ENCODE results near the gene DNMBP. TPM values are rescaled to one million over a fixed set of nuclear protein-coding genes. Genes with fewer than 3 reads are reported as not detected.

Gene DNMBP
- total RNA-seq, 1 donor from 2014 or later = 5.0 TPM

GRCh38 chr10:99920901-99921300 is 88.8 kb downstream of the DNMBP start:
- TF ChIP-seq CTCF (IDR thresholded peaks at IDR 0.05; ENCODE audit: insufficient read depth, low read length, severe bottlenecking) = no peak
- Histone ChIP-seq H3K36me3 (ENCODE audit: control insufficient read depth, insufficient read depth, low read length) (peaks cover 1% of the 10 kb centered on the region), H3K4me3 (ENCODE audit: low read depth, low read length) (no peak overlapping the region), H3K27me3 (ENCODE audit: control insufficient read depth, insufficient read depth, low read length) (no peaks in the 10 kb centered on the region)
- peak; percentile 88 for DNase-seq (ENCODE audit: low read depth)
- no peak for FAIRE-seq

- Histone ChIP-seq H3K36me3 (ENCODE audit: control insufficient read depth, insufficient read depth, low read length) (peaks cover 2% of the 10 kb centered on the region), H3K4me3 (ENCODE audit: low read depth, low read length) (no peak overlapping the region), H3K27me3 (ENCODE audit: control insufficient read depth, insufficient read depth, low read length) (no peaks in the 10 kb centered on the region)
- no peak for TF ChIP-seq CTCF (IDR thresholded peaks at IDR 0.05; ENCODE audit: insufficient read depth, low read length, severe bottlenecking)
- FAIRE-seq (no peak), DNase-seq (ENCODE audit: low read depth) (no peak)
Measured at GRCh38 chr10:99920486-99920885, 89.3 kb downstream of the DNMBP start.

GRCh38 chr10:99917963-99918825 is 91.6 kb downstream of the DNMBP start:
- Histone ChIP-seq H3K36me3 (ENCODE audit: control insufficient read depth, insufficient read depth, low read length) (peaks cover 5% of the 10 kb centered on the region), H3K27me3 (ENCODE audit: control insufficient read depth, insufficient read depth, low read length) (no peaks in the 10 kb centered on the region), H3K4me3 (ENCODE audit: low read depth, low read length) (no peak overlapping the region)
- no peak for TF ChIP-seq CTCF (IDR thresholded peaks at IDR 0.05; ENCODE audit: insufficient read depth, low read length, severe bottlenecking)
- FAIRE-seq (no peak), DNase-seq (ENCODE audit: low read depth) (no peak)

- no peak for TF ChIP-seq CTCF (IDR thresholded peaks at IDR 0.05; ENCODE audit: insufficient read depth, low read length, severe bottlenecking)
- DNase-seq (ENCODE audit: low read depth) (no peak), FAIRE-seq (no peak)
- H3K36me3 ChIP-seq (ENCODE audit: control insufficient read depth, insufficient read depth, low read length) = peaks cover 5% of the 10 kb centered on the region
- H3K4me3 ChIP-seq (ENCODE audit: low read depth, low read length) = no peak overlapping the region
- H3K27me3 ChIP-seq (ENCODE audit: control insufficient read depth, insufficient read depth, low read length) = no peaks in the 10 kb centered on the region
Measured at GRCh38 chr10:99916776-99917175, 93.0 kb downstream of the DNMBP start.

- no peak for DNase-seq (ENCODE audit: low read depth)
- TF ChIP-seq CTCF (IDR thresholded peaks at IDR 0.05; ENCODE audit: insufficient read depth, low read length, severe bottlenecking) = no peak
- H3K36me3 ChIP-seq (ENCODE audit: control insufficient read depth, insufficient read depth, low read length) = peaks cover 5% of the 10 kb centered on the region
- no peaks in the 10 kb centered on the region for H3K27me3 ChIP-seq (ENCODE audit: control insufficient read depth, insufficient read depth, low read length)
- H3K4me3 ChIP-seq (ENCODE audit: low read depth, low read length) = no peak overlapping the region
- FAIRE-seq = no peak
Measured at GRCh38 chr10:99915414-99915813, 94.3 kb downstream of the DNMBP start.

All from bronchial epithelial cell (primary cell).